ENCODE data around the gene DARS1. TPM values are rescaled to one million over a fixed set of nuclear protein-coding genes. Genes with fewer than 3 reads are reported as not detected.

Gene DARS1
- total and polyA plus RNA-seq, 2 of the 13 experiments (the other 11 are each of a cell fraction or from before 2014, with no cell fraction given), result 149 to 230 TPM

GRCh38 chr2:136023416-136023815 is 38.0 kb upstream of the DARS1 start (continued):
- TF ChIP-seq FOXA3 (CRISPR knock-in tag; IDR thresholded peaks at IDR 0.05) (peak; percentile 70), GZF1 (CRISPR knock-in tag; IDR thresholded peaks at IDR 0.05) (no peak), MIER3 (CRISPR knock-in tag; IDR thresholded peaks at IDR 0.05; ENCODE audit: borderline replicate concordance) (no peak), TCF7 (IDR thresholded peaks at IDR 0.05; ENCODE audit: low read depth) (peak; percentile 91), RAD21 (CRISPR knock-in tag; IDR thresholded peaks at IDR 0.05) (no peak), FOXO1 (CRISPR knock-in tag; IDR thresholded peaks at IDR 0.05) (0 out of 2 replicates have a peak, but pooled peaks have one; percentile 38), PRDM15 (CRISPR knock-in tag; IDR thresholded peaks at IDR 0.05) (0 out of 2 replicates have a peak, but pooled peaks have one; percentile 45), ZBTB33 (CRISPR knock-in tag; IDR thresholded peaks at IDR 0.05) (no peak), HMG20A (CRISPR knock-in tag; IDR thresholded peaks at IDR 0.05; ENCODE audit: borderline replicate concordance) (peak; percentile 62; the same call in 1 of the 2 replicates), TEAD2 (CRISPR knock-in tag; IDR thresholded peaks at IDR 0.05) (no peak), KAT8 (CRISPR knock-in tag; IDR thresholded peaks at IDR 0.05) (0 out of 2 replicates have a peak, but pooled peaks have one; percentile 21), EP300 (IDR thresholded peaks at IDR 0.05; ENCODE audit: low read depth in 2 of 2, low read length in 2 of 2) (peak in 1 of 2 experiments; percentile 67; a peak in 1 of 4 replicates), EP300 (CRISPR knock-in tag; IDR thresholded peaks at IDR 0.05; ENCODE audit: borderline replicate concordance) (no peak; the same call in 1 of the 2 replicates)
- TF ChIP-seq, protein P1, sequence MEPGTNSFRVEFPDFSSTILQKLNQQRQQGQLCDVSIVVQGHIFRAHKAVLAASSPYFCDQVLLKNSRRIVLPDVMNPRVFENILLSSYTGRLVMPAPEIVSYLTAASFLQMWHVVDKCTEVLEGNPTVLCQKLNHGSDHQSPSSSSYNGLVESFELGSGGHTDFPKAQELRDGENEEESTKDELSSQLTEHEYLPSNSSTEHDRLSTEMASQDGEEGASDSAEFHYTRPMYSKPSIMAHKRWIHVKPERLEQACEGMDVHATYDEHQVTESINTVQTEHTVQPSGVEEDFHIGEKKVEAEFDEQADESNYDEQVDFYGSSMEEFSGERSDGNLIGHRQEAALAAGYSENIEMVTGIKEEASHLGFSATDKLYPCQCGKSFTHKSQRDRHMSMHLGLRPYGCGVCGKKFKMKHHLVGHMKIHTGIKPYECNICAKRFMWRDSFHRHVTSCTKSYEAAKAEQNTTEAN (CRISPR knock-in tag; conservative IDR thresholded peaks at IDR 0.05), result no peak
- TF ChIP-seq, protein P2, sequence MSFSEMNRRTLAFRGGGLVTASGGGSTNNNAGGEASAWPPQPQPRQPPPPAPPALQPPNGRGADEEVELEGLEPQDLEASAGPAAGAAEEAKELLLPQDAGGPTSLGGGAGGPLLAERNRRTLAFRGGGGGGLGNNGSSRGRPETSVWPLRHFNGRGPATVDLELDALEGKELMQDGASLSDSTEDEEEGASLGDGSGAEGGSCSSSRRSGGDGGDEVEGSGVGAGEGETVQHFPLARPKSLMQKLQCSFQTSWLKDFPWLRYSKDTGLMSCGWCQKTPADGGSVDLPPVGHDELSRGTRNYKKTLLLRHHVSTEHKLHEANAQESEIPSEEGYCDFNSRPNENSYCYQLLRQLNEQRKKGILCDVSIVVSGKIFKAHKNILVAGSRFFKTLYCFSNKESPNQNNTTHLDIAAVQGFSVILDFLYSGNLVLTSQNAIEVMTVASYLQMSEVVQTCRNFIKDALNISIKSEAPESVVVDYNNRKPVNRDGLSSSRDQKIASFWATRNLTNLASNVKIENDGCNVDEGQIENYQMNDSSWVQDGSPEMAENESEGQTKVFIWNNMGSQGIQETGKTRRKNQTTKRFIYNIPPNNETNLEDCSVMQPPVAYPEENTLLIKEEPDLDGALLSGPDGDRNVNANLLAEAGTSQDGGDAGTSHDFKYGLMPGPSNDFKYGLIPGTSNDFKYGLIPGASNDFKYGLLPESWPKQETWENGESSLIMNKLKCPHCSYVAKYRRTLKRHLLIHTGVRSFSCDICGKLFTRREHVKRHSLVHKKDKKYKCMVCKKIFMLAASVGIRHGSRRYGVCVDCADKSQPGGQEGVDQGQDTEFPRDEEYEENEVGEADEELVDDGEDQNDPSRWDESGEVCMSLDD (CRISPR knock-in tag; IDR thresholded peaks at IDR 0.05; ENCODE audit: borderline replicate concordance), result no peak
